Fibroblast of upper back skin (primary cell): Measurements from ENCODE around the gene PRB3.

Experiments
- DNase-seq: peaks from one replicate; pipeline ENCODE4 v3.0.0-alpha.2; 2013

The PRB3 gene

GRCh38 chr12:11269607-11270006 is at the start of gene PRB3:
Gene PRB3, minus strand, starts transcription at chr12:11269707. Its CDS starts 38 bp downstream, at chr12:11269669.
- DNase-seq = no peak

GRCh38 chr12:11310336-11310735 is 40.8 kb upstream of the PRB3 start, which contains the start of gene PRB4:
Gene PRB4, minus strand, starts transcription at chr12:11310436. Its CDS starts 38 bp downstream, at chr12:11310398.
- no peak for DNase-seq

- DNase-seq = no peak
Observed at GRCh38 chr12:11307143-11307542, 37.6 kb upstream of the PRB3 start.

DNA sequence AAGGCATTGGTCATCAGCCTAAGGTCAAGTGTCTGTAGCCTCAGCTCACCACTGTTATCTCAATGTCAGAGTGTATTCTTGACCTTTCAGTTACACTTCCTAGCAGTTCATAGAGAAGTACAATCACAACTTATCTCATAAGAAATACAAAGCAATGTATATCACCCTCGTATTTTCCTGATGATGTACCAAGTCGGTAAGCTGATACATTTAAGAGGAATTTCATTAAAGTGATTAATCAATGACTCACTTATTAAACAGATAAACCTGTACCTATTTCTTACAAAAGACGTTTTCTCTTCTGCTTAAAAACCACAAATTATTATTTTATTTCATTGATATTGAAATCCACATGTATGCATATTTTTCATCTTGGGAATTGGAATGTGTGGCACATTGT is 3.9 kb upstream of the PRB3 start:
- no peak for DNase-seq

- no peak for DNase-seq
Observed at GRCh38 chr12:11264501-11264900, 5.0 kb downstream of the PRB3 start.

GRCh38 chr12:11246489-11246888 is 23.0 kb downstream of the PRB3 start:
- DNase-seq = no peak

- no peak for DNase-seq
Observed at GRCh38 chr12:11242656-11243055, 26.9 kb downstream of the PRB3 start.

GRCh38 chr12:11240348-11240930 is 29.1 kb downstream of the PRB3 start:
- no peak for DNase-seq

- DNase-seq = no peak
Observed at GRCh38 chr12:11238275-11238674, 31.2 kb downstream of the PRB3 start.

DNA sequence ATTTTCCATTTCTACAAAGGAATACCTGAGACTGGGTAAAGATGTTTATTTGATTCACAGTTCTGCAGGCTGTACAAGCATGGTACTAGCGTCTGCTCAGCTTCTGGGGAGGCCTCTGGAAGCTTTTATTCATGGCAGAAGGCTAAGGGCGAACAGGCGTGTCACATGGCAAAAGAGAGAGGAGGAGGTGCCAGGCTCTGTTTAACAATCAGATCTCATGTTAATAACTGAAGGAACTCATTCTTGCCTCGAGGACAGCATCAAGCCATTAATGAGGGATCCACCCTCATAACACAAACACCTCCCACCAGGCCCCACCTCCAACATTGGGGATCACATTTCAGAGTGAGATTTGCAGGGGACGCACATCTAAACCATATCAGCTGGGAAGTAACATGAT is 36.0 kb downstream of the PRB3 start:
- no peak for DNase-seq

DNA sequence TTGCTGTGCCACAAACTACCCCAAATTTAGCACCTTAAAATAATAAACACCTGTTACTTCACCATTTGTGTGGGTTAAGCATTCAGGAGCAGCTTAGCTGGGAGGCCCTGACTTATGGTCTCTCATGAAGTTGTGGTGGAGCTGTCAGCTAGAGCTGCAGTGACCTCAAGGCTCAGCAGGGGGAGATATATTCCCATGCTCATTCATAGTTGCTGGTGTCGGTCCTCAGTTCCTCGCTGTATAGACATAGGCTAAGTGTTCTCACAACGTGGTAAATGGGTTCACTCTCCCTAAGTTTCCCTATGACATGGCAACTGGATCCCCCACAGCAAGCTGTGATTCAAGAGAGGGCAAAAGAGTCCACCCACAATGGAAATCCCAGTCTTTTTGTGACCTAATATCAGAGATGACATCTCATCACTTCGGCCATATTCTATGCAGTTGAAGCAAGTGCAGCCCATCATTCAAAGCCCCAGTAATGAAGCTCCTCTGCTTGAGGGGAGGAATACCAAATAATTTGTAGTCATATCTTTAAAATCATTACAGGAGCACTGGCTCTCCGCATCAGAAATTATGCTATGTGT is 41.1 kb downstream of the PRB3 start:
- peak; percentile 18 for DNase-seq

DNA sequence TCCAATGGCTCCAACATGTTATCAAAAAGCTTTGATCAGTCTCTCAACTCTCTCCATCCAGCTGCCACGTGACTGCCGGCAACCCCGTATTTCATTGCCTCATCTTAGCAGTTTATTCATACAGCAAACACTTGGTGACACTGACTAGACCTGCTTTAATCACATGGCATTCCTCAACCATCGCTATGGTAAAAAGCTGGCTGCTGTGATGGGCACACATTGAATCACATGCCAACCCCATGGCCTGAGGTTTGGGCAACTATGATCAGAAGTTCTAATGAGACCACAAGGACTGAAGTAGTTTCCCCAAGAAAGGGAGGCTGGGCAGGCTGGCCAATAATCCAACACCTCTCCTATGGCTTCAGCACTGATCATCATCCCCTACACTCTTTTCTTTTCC is 42.1 kb downstream of the PRB3 start:
- DNase-seq = no peak
